HG02678 (cell line): ENCODE data around the gene KCNK10.

Source experiments
- ATAC-seq: cut with Tn5 transposase; IDR thresholded peaks from one replicate; pipeline ENCODE4 v1.9.1; 2021; ENCODE audit warnings: mild to moderate bottlenecking, moderate library complexity; ENCODE audit not compliant: unreplicated experiment

KCNK10 gene

GRCh38 chr14:88323086-88323522 lies at the start of gene KCNK10:
Gene KCNK10 (minus strand): TSS chr14:88323269. CDS start chr14:88322798, 471 bp downstream.
- ATAC-seq, result peak; percentile 21

- ATAC-seq, result no peak
Observed at GRCh38 chr14:88369496-88369895, 46.4 kb upstream of the KCNK10 start.

DNA sequence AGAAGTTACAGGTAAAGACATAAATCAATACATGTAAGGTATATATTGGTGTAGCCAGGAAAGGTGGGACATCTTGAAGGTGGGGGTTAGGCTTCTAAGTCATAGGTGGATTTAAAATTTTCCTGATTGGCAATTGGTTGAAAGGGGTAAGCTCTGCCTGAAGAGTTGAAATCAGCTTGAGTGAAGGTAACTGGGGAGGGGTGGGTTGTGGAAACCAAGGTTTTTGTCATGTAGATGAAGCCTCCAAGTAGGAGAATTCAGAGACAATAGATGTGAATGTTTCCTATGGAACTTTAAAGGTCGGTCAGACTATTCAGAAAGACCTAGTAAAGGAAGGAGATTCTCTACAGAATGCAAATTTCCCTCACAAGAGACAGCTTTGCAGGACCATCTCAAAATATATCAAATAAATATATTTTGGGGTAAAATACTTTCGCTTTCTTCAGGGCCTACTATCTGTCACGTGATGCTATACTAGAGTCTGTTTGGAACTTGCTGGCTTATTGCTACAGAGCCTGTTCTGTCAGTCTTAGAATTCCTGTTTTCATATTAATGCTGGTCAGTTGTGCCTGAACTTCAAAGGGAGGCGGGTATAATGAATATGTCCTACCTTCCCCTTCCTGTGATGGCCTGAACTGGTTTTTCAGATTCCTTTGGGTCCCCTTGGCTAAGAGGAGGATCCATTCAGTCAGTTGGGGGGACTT lies 41.8 kb upstream of the KCNK10 start:
- no peak for ATAC-seq

- ATAC-seq, result no peak
Observed at GRCh38 chr14:88363644-88364043, 40.6 kb upstream of the KCNK10 start.

DNA sequence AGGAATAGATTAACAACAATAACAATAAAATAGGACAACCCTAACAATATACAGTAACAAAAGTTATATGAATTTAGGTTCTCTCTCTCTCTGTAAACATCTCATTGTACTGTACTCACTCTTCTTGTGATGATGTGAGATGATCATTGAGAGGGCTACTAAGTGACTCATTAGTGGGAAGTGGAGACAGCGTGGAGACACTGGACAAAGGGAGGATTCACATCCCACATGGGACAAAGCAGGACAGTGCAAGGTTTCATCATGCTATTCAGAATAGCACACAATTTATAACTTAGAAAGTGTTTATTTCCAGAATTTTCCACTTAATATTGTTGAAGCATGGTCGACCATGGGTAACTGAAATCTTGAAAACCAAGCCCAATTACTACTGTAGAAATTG lies 36.4 kb upstream of the KCNK10 start:
- ATAC-seq, result no peak

DNA sequence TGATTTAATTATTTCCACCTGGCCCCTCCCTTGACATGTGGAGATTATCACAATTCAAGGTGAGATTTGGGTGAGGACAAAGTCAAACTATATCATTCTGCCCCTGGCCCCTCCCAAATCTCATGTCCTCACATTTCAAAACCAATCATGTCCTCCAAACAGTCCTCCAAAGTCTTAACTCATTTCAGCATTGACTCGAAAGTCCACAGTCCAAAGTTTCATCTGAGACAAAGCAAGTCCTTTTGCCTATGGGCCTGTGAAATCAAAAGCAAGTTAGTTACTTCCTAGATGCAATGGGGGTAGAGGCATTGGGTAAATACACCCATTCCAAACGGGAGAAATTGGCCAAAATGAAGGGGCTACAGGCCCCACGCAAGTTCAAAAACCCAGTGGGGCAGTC lies 31.3 kb upstream of the KCNK10 start:
- ATAC-seq, result no peak

DNA sequence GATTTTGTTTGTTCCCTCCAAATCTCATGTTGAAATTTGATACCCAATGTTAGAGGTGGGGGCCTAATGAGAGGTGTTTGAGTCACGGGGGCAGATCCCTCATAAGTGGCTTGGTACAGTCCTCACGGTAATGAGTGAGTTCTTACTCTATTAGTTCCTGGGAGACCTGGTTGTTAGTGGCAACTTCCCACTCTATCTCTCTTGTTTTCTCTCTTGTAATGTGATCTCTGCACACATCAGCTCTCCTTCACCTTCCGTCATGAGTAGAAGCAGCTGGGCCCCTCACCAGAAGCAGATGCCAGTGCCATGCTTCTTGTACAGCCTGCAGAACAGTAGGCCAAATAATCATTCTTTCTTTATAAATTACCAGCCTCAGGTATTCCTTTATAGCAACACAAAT lies 29.6 kb upstream of the KCNK10 start:
- no peak for ATAC-seq

DNA sequence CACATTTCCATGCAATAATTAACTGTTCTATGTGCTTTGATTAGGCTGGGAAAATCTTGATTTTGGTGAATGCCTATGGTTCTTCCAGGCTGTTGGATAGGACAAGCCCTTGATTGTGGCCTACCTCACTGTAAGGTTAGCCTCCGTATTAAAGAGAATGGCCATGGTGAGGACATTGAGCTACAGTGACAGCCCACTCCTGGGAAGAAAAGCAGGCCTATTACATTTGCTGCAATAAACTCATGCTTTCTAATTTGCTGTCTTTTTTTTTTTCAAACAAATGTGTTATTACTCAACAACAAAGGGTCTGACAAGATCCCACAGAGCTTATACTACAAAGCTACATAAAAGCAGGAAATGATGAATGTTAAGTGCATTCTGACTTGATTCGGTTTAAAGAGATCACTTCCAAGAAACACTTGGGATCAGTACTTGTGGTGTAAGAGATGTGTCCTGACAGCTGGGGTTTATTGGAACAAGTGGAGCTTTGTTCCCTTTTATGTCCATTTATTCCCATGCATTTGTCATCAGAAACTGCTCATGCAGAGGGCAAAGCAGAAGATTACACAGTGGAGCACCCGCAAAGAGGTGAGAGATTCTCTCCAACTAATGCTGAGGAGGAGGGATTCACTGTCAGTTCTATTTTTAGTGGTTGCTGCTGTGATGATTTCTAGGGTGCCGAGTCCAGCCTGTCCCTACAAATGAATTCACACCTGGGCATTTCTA lies 29.1 kb upstream of the KCNK10 start:
- no peak for ATAC-seq

GRCh38 chr14:88348546-88348945 lies 25.5 kb upstream of the KCNK10 start:
- no peak for ATAC-seq

DNA sequence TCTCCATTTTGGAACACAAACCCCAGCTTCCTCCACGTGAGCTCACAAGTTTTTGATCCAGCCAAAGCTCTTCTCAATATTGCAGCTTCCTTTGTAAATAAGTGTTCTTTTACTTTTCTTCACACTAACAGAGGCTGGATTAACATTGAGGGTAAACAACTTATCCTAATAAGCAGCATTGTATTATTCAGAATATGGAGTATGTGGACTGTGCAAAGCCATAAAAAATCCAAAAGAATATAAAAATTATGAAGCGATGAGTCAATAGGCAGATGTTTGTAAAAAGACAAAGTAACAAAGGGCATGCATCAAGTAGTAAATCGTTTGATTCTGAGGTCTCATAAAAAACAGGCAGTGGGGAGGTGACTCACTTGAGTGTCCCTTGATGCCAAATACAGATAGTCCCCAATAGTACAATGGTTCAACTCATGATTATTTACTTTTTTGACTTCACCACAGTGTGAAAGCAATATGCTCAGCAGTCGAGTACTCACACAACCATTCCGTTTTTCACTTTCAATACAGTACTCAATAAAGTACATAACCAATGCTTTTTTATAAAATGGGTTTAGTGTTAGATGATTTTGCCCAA lies 23.1 kb upstream of the KCNK10 start:
- ATAC-seq, result no peak

- no peak for ATAC-seq
Observed at GRCh38 chr14:88342980-88343379, 19.9 kb upstream of the KCNK10 start.

DNA sequence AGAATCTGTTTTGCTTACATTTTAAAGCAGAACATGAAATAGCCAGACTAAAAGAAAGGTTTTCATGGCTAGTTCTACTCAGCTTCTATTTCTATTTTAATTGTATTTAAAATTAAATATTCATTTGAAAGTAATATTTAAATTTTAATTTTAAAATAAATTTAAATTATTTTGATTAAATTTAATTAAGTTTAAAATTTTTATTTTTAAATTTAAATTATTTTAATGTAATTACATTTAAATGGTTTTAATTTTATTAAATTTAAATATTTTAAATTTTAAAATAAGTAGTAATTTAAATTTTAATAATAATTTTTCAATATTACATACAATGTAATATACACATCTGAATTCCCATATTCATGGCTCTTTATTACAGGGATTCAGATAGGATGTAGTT lies 17.3 kb upstream of the KCNK10 start:
- no peak for ATAC-seq

DNA sequence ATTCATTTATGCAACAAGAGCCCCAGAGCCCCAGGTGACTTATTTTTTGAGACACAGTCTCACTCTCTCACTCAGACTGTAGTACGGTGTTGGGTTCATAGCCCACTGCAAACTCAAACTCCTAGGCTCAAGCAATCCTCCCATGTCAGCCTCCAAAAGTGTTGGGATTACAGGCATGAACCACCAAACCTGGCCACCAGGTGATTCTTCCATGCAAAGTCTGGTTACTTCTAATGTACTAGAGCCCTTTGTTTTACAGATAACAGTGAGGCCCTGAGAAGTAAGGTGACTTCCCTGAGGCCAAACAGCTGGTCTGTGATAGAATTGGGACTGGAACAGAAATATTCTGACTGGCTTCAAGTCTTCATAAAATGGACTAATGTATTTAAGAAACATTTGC lies 10.0 kb upstream of the KCNK10 start:
- no peak for ATAC-seq

GRCh38 chr14:88327497-88327896 lies 4.4 kb upstream of the KCNK10 start:
- ATAC-seq, result no peak

DNA sequence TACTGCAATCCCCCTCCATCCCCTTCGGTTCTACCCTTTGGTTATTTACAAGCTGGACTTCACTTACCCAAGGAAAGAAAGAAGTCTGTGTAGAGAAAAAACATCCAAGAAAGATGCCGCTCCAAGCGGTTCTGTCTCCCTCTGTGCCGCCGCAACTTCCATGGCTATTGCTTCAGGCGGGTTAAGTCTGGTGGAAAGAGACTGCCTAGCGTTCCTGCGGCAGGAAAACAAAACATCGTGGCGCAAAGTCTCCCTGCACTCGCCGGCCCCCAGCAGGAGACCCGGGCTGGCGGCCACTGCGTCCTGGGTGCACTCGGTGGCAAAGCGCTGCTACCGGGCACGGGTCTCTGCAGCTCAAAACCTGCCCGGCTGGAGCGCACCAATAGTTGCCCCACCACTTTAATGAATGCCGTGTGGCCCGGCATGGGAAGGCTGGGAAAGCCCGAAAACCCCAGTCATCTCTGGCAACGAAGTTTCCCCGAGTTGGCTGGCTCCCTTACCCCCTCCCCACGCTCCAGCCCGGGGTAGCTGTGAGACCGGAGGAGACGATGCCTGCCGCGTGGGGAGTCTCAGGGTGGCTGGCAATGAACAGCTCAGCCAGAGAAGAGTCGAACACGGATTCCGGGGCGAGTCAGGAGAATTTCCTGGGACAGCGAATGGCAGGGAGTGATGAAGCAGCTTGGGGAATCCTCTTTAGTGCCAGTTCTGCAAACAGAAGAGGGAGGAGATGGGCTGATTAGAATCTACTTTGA lies 3.5 kb upstream of the KCNK10 start:
- no peak for ATAC-seq

GRCh38 chr14:88325883-88326282 lies 2.8 kb upstream of the KCNK10 start:
- no peak for ATAC-seq

GRCh38 chr14:88324930-88325329 lies 1.9 kb upstream of the KCNK10 start:
- ATAC-seq, result no peak

- ATAC-seq, result no peak
Observed at GRCh38 chr14:88324491-88324890, 1.4 kb upstream of the KCNK10 start.

GRCh38 chr14:88323523-88324199 lies 592 bp upstream of the KCNK10 start:
- peak; percentile 91 for ATAC-seq

DNA sequence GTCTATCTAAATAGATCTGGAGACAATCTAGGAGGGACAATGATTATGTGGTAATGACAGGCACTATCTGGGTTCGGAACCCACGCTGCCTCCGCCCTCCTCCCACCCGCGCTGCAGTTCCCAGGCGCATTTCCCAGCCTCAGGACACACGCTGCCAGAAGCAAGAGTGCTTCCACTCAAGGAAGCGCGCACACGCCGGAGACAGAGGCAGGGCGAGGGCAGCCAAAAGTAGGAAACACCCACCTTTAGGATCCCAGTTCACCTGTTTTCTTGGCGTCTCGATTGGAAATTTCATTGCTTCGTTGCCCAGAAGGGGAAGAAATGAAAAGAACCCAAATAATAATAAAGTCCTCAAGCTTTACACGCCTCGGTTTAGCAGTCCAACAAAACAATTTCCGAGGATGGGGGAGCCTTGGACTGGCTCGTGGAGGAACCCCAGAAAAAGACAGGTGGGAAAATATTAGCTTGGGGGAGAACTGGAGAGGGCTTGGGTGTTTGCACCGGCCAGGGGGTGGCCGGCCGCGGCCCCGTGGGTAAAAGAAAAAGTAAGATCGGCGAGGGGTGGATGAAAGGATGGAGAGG lies 474 bp downstream of the KCNK10 start:
- ATAC-seq, result no peak
